ENCODE results near the gene TSPAN9. TPM values are rescaled to one million over a fixed set of nuclear protein-coding genes. Genes with fewer than 3 reads are reported as not detected.

The TSPAN9 gene
- total and polyA plus RNA-seq, 10 of the 15 experiments (the other 5 are each of a cell fraction or from before 2014, with no cell fraction given) = 0.03 to 1.0 (median 0.12) TPM; not detected in 5

DNA sequence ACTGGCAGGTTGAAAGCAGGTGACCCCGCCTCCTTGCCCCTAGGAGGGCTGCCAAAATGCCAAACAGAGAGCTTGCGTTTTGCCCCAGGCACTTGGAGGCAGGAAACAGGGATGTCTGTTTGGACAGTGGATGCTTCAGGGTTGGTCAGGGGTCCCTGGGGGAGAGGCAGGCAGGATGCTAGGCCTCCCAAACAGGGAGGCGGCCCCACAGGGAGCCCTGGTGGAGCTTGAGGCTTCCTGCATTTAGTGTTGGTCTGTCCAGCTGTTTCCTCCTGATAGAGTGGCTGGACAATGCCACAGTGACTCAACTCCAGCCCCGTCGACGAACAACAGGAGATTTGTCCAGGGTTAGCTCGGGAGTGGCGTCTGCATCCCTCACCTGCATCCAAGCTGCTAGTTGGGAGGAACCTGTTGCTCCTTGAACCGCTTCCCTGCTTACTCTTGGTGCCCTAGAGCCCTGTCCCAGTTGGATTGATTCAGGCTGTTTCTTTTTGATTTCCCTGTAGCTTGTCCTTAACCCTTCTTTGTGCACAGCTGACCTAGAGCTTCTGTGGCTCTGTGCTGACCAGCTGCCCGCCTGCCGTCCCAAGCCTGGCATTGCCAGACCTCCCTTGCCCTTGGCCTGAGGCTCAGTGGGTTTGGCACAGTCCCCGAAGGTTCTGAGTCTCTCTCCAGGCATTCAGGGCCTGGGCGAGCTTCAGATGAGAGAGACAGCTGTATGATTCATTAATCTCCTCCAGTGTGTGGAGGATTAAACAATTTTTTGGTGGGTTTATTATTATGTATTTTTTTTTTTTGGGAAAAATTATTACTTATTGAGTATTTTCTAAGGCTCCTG is 45.9 kb downstream of the TSPAN9 start:
- 4% methylated on average over 13 of the region's 13 CpGs for WGBS (ENCODE audit: insufficient coverage, insufficient replicate concordance, low lambda C conversion rate, missing lambda C conversion rate)
- in situ Hi-C loops (cut with MboI) (no loop called here), intact Hi-C loops (cut with micrococcal nuclease; ENCODE audit: unreplicated experiment) (no loop called here)
- Histone ChIP-seq H3K27me3 (replicated peaks in 1 of 2; ENCODE audit: control insufficient read depth in 2 of 2, insufficient read depth in 2 of 2, low read length in 1 of 2) (no peaks in the 10 kb centered on the region; a peak in 1 of 4 replicates), H3K79me2 (ENCODE audit: control insufficient read depth, insufficient read depth, low read length) (no peaks in the 10 kb centered on the region), H4K20me1 (ENCODE audit: control insufficient read depth, insufficient read depth) (no peaks in the 10 kb centered on the region), H3K4me1 (ENCODE audit: control insufficient read depth, insufficient read depth, low read length) (no peaks in the 10 kb centered on the region), H3K4me2 (ENCODE audit: control insufficient read depth, insufficient read depth) (no peak overlapping the region), H3K36me3 (ENCODE audit: control insufficient read depth in 2 of 2, insufficient read depth in 2 of 2, low read length in 1 of 2) (no peaks in the 10 kb centered on the region), H3K27ac (ENCODE audit: control insufficient read depth, insufficient read depth) (no peak overlapping the region), H3K4me3 (no peak overlapping the region), H3K9ac (ENCODE audit: control insufficient read depth, insufficient read depth, low read length) (no peak overlapping the region), H3K9me3 (replicated peaks; ENCODE audit: control insufficient read depth, insufficient read depth, low read length) (no peaks in the 10 kb centered on the region), H2AFZ (ENCODE audit: control insufficient read depth, low read depth, low read length) (no peak overlapping the region)
- FAIRE-seq = no peak
- ChIA-PET CTCF (interaction anchor here (0.9 to 1.9 kb wide), 3 partner anchors 35 to 177 kb away, joined by 3 to 5 read pairs (median 3); no protein-coding TSS in a partner anchor), POLR2A (interaction anchor here (0.6 kb wide), 1 partner anchor 310 kb away, joined by 3 read pairs; no protein-coding TSS in a partner anchor), RAD21 (ENCODE audit: unreplicated experiment) (no interaction called here), SMC1A (ENCODE audit: uncharacterized antibody, unreplicated experiment) (interaction anchor here (1.3 kb wide), 1 partner anchor 156 kb away, joined by 4 read pairs; no protein-coding TSS in a partner anchor)
- TF ChIP-seq SPI1 (IDR thresholded peaks at IDR 0.05; ENCODE audit: borderline replicate concordance, insufficient read depth, low read depth, low read length) (no peak), SIN3A (IDR thresholded peaks at IDR 0.05; ENCODE audit: low read depth, low read length) (no peak), ZNF687 (IDR thresholded peaks at IDR 0.05) (no peak), NFYB (IDR thresholded peaks at IDR 0.05; ENCODE audit: insufficient read depth, low read depth, low read length) (no peak), PAX5 (IDR thresholded peaks at IDR 0.05; ENCODE audit: borderline replicate concordance, low read depth, low read length) (no peak), RCOR1 (conservative IDR thresholded peaks at IDR 0.05; ENCODE audit: low read depth, low read length) (no peak)
- TF ChIP-seq, protein P1, sequence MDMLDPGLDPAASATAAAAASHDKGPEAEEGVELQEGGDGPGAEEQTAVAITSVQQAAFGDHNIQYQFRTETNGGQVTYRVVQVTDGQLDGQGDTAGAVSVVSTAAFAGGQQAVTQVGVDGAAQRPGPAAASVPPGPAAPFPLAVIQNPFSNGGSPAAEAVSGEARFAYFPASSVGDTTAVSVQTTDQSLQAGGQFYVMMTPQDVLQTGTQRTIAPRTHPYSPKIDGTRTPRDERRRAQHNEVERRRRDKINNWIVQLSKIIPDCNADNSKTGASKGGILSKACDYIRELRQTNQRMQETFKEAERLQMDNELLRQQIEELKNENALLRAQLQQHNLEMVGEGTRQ (IDR thresholded peaks at IDR 0.05; ENCODE audit: borderline replicate concordance, low read depth, low read length) = no peak
- ATAC-seq = no peak
- no peak for DNase-seq (ENCODE audit: low read depth, low spot score)
- no TSS peak for BruUV-seq (replicated peaks)
